Activated CD4-positive, CD25-positive, alpha-beta regulatory T cell (primary cell): ENCODE data around the gene ZNF236.

Experiments used
- DNase-seq, 4 experiments: peaks; one replicate each; lab custom pipeline; 2025; lab: John Stamatoyannopoulos, UW

Gene ZNF236

GRCh38 chr18:76821356-76821874 is 942 bp upstream of the ZNF236 start:
- DNase-seq: no peak

DNA sequence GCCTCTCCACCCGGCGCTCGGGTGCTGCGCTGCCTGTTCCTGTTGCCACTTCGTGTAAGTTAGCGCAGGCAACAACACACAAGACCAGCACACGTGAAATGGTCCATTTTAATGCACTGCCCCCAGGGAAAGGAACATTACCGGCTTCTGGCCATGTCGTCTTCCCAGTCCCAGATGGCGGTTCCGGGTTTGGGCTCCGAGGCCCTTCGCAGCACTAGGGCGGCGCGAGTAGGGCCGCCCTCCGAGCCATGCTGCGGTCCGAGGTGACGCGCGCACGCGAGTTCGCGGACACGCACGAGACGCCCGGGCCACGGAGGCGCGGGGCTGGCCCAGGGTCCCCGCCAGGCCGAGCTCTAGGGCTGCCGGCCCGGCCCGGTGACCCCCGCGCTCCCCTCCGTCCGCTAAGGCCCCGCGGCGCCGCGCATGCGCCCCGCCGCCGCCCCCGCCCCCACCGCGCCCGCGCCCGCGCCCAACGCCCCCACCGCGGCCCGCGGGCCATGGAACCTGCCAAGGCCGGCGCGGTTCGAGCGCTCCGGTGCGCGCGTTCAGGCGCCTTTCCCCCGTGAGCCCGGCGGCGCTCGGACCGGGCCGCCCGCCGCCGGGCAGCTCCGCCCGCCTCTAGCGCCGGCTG is 367 bp upstream of the ZNF236 start:
- peak; percentile 47 to 54 (median 50) for DNase-seq

DNA sequence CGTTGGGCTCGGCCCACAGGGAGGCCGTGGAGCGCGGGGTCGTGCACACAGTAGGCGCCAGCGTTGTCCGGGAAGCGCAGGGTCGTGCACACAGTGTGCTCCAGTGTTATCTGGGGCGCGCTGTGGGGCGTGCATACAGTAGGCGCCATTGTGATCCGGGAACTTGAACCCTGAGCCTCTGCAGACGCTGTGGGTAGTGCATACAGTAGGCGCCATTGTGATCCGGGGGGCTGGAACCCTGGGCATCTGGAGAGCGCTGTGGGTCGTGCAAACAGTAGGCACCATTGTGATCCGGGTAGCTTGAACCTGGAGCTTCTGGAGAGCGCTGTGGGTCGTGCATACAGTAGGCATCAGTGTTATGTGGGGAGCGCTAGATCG is 793 bp downstream of the ZNF236 start:
- no peak for DNase-seq

GRCh38 chr18:76823587-76824011 is 1.2 kb downstream of the ZNF236 start:
- DNase-seq: no peak

- no peak for DNase-seq
Measured at GRCh38 chr18:76824145-76824676, 1.9 kb downstream of the ZNF236 start.

DNA sequence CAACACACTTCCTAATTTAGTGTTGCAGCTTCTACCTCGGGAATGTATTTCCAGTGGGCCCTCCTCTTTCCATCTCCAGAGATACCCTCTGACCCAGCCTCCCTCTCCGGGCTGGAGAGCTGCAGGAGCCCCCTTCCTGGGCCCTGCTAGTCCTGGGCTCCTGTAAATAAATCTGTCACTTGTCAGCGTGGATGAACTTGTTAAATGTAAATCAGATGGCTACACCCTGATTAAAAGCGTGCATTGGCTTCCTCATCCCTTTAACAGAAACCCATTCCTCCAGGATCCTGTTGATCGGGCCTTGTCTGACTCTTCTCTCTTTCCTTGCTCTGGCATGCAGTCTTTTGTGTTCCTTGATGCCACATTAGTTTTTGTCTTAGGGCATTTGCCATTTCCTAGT is 2.4 kb downstream of the ZNF236 start:
- DNase-seq: no peak

DNA sequence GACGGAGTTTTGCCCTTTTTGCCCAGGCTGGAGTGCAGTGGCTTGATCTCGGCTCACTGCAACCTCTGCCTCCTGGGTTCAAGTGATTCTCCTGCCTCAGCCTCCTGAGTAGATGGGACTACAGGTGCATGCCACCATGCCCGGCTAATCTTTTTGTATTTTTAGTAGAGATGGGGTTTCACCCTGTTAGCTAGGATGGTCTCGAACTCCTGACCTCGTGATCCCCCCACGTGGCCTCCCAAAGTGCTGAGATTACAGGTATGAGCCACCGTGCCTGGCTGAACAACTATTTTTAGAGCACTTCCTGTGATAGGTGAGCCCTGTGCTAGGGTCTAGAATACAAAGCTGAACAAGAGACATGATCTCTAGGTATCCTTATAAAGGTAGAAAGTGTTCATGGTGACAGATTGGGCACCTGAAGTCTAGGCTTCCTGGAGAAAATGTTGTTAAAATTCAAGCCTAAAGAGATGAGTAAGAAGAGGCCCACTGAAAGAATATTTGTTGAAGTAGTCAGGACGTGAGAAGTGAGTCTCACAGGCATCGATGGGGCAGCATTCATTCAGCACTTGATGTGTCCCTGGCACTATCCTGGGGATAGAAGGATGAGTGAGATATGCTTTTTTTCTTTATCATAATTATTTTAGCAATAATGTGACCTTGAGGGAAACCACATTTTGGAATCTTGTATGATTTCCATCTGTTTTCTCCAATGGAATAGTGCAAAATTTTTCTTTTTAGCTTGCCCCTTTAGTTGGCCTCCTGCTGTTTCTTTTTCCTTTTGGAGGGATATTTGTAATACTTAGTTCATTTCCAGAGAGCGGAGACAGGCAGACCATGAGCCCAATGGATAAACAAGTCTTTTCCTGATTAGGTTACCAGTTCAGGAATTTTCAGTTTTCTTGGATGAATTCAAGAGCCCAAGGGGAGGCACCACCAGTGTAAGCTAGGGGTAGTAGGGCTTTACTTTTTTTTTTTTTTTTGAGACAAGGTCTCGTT is 5.1 kb downstream of the ZNF236 start:
- no peak for DNase-seq

DNA sequence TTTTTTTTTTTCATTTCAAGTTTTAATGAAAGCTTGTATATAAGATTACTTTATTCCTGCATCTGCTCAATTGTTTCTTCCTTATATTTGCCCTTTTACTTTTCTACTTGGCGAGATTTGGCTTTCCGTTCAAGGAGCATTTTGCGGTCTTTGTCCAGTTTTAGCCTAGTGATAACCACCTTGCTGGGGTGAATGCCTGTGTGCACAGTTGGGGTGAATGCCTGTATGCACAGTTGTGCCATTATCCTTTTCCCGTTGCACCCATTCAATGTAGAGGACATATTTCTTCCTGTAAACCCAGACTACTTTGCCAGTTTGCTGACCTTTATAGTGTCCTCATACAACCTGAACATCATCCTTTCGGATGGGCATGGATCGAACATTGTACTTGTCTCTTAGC is 12.0 kb downstream of the ZNF236 start:
- no peak for DNase-seq

DNA sequence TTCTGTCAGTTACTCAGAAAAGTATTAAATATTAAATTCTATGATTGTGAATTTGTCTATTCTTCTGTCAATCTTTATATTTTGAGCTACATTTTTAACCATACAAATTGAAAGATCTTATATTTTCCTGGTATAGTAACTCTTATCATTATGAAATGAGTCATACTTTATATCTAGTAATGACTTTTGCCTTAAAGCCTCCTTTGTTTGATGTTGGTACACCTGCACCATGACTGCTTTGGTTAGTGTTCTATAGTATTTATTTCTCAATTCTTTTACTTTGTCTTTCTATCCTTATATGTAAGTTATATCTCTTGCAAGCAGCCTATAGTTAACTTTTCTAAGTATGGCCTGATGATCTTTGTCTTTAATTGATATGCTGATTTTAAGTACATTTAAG is 13.0 kb downstream of the ZNF236 start:
- DNase-seq: no peak

DNA sequence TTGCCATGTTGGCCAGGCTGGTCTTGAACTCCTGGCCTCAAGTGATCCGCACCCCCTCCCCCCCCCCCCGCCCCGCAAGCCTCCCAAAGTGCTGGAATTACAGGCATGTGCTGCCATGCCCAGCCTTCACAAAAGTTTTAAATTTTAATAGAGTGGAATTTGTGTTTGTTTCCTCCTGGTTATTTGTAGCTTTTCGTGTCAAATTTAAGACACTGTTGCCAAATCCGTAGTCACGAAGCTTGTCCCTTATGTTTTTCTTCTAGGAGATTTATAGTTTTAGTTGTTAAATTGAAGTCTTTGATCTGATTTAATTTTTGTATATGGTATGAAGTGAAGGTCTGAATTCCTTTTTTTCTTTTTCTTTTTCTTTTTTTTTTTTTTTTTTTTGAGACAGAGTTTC is 14.7 kb downstream of the ZNF236 start:
- DNase-seq: no peak

DNA sequence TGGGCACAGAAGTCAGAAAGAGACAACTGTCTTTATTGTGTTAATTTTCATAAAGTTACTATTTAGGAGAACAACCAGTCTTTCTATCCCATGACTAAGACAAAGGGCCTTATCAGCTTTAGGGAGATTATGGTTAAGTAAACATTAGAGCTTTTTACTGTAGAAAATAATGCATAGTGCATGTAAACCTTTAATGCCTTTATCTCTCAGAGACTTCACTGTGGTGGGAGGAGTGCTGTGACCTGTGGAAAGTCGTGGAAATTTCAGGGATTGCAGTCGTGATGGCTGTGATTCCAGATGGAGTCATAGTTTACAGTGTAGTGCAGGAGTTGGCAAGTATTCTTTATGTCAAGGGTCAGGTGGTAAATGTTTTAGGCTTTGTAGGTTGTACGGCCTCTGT is 15.8 kb downstream of the ZNF236 start:
- no peak for DNase-seq

- no peak for DNase-seq
Measured at GRCh38 chr18:76839086-76839794, 16.9 kb downstream of the ZNF236 start.

- DNase-seq: no peak
Measured at GRCh38 chr18:76842837-76843530, 20.6 kb downstream of the ZNF236 start.

DNA sequence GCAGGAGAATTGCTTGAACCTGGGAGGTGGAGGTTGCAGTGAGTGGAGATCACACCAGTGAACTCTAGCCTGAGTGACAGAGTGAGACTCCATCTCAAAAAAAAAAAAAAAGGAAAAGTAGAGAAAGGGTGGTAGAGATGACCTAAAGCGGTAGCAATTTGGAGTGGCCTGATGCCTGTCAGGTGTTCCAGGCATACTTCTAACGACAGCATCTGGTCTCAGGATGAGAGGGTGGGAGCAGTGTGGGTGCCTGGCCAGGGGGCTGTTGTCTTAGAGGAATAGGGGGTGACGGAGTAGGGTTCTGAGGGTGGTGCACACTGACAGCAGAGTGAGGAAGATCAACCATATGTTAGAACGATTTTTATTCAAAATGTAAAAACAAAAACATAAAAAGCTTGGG is 21.8 kb downstream of the ZNF236 start:
- DNase-seq: no peak

- DNase-seq: no peak
Measured at GRCh38 chr18:76844742-76845477, 22.6 kb downstream of the ZNF236 start.

DNA sequence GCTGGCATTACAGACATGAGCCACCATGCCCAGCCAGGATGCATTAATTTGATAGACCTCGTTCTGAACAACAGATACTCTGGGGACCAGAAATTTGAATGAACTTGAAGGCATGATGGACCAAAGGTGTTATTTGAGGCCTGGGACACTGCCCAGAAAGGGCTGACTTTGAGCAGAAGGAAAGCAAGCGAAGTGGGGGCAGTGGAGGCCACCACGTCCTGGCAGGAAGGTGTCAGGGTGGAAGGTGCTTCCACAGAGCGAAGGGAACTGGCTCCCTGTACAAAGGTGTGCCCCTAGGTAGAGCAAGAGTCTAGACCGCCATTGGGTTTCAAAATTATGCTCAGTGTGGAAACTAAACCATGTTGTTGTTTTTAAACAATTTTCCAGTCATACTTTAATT is 23.9 kb downstream of the ZNF236 start:
- no peak for DNase-seq

DNA sequence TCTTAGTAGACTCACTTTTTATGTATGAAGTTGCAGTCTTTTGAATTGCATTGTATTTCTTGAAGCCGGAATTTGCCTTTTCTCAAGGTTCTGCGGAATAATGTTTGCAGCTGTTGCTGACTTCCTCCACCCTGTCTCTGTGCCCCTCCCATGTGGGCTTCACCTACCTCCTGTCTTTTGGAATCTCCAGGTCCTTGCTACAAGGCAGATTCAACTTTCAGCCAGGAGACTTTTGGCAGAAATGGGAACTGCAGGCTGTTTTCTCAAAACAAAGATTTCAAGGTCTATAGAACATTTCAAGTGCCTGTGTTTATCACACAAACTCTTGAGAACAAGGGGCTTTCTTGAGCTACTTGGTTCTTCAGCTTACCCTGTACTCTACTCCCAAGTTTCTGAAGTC is 25.6 kb downstream of the ZNF236 start:
- DNase-seq: no peak

GRCh38 chr18:76850112-76850511 is 27.8 kb downstream of the ZNF236 start:
- DNase-seq: no peak

DNA sequence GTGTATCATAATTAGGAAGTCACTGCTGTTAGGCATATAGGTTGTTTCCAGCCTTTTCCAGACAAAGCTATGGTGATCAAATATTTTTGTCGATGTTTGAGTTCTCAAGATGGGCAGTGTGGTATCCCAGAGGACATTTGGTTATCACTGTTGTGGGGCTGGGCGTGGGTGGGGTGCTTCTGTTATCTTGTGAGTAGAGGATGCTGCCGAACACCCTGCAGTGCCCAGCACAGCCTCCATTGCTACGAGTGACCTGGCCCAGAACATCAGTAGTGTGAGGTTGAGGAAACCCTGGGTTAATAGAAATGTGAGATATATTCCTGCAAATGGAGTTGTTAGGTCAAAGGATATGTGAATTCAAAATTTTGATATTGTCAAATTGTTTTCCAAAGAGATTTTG is 33.2 kb downstream of the ZNF236 start:
- DNase-seq: no peak

DNA sequence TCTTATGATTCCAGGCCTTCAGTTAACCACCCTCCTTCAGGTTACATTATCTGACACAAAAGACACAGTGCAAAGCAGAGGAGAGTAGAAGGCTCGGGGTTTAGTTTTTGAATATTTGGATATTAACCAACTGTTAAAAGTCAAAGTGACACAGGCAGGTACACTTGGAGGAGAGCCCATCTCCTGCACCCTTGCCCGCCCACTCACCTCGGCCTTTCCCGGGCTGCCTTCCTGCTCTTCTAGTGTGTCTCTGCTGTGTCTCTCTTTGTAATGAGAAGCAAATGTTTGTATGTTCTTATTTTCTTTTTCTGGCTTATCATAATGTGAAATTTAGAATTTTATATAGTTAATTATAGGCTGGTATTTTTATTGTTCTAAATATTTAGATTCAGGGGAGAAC is 35.1 kb downstream of the ZNF236 start:
- no peak for DNase-seq
